SK-N-SH (cell line): ENCODE measurements around the gene RAD51B. TPM values are rescaled to one million over a fixed set of nuclear protein-coding genes. Genes with fewer than 3 reads are reported as not detected.
A peak's percentile ranks its signal among the peaks of the same experiment; 100 is the strongest.

Experiments used
- CTCF ChIA-PET: fragments of 300-600, 350-600 bp; formaldehyde crosslinking; extraction: SDS; loops from one replicate; lab custom pipeline; 2021; lab: Yijun Ruan, JAX
- POLR2A ChIA-PET: fragments of 350-600 bp; sonication (Branson Sonifier 250); formaldehyde crosslinking; extraction: SDS; loops from one replicate; lab custom pipeline; 2020; ENCODE audit warnings: antibody characterized with exemption, inconsistent platforms; lab: Yijun Ruan, JAX
- DNase-seq: peaks from one replicate; pipeline ENCODE4 v3.0.0; 2012
- H2AFZ ChIP-seq: fragments of 200-600 bp; sonication (generic); 2 replicates; pipeline ENCODE4 v1.8.1; 2016; ENCODE audit warnings: antibody characterized with exemption, mild to moderate bottlenecking, low read depth
- H3F3A ChIP-seq: fragments of 200-600 bp; sonication (generic); replicated peaks from 2 replicates; pipeline ENCODE3; 2016; ENCODE audit warnings: antibody characterized with exemption, mild to moderate bottlenecking; ENCODE audit not compliant: insufficient read depth
- H3K27ac ChIP-seq, 2 experiments: fragments of 200-500 bp in 1 of 2; fragments of 200-600 bp in 1 of 2; sonication (Bioruptor generic) in 1 of 2; sonication (generic), shearing (Covaris generic) in 1 of 2; 2 replicates each; pipeline versions ENCODE4 v1.5.1 to v1.6.1; 2014 to 2016; ENCODE audit warnings: low read depth in 2 of 2, inconsistent platforms in 1 of 2, low read length in 1 of 2, mild to moderate bottlenecking in 1 of 2, mixed read lengths in 1 of 2
- H3K27me3 ChIP-seq: fragments of 200-600 bp; sonication (generic), shearing (Covaris generic); 2 replicates; pipeline ENCODE4 v1.6.1; 2016; ENCODE audit warnings: mixed run types; ENCODE audit not compliant: insufficient read depth
- H3K36me3 ChIP-seq, 2 experiments: fragments of 200-500 bp in 1 of 2; fragments of 200-600 bp in 1 of 2; sonication (Bioruptor generic) in 1 of 2; sonication (generic) in 1 of 2; replicated peaks in 1 of 2; 2 replicates each; pipeline versions ENCODE3 to v1.5.1; 2014 to 2016; ENCODE audit warnings: low read length in 1 of 2, mild to moderate bottlenecking in 1 of 2; ENCODE audit not compliant: insufficient read depth in 2 of 2, control insufficient read depth in 1 of 2
- H3K4me1 ChIP-seq, 2 experiments: fragments of 200-500 bp in 1 of 2; fragments of 200-600 bp in 1 of 2; sonication (Bioruptor generic) in 1 of 2; sonication (generic), shearing (Covaris generic) in 1 of 2; 2 replicates each; pipeline versions ENCODE4 v1.5.1 to v1.6.1; 2014 to 2016; ENCODE audit warnings: low read depth in 1 of 2, low read length in 1 of 2, mixed run types in 1 of 2; ENCODE audit not compliant: insufficient read depth in 2 of 2, control insufficient read depth in 1 of 2
- H3K4me2 ChIP-seq: fragments of 200-600 bp; sonication (generic), shearing (Covaris generic); 2 replicates; pipeline ENCODE4 v1.6.1; 2017; ENCODE audit warnings: mixed run types
- H3K4me3 ChIP-seq, 2 experiments: fragments of 200-500 bp in 1 of 2; fragments of 200-600 bp in 1 of 2; sonication (Bioruptor generic) in 1 of 2; sonication (generic), shearing (Covaris generic) in 1 of 2; 2 replicates each; pipeline versions ENCODE4 v1.5.1 to v1.8.1; 2014 to 2016; ENCODE audit warnings: low read depth in 2 of 2, inconsistent platforms in 1 of 2, low read length in 1 of 2, mild to moderate bottlenecking in 1 of 2, mixed read lengths in 1 of 2, moderate library complexity in 1 of 2
- H3K79me2 ChIP-seq: fragments of 200-600 bp; sonication (generic); 2 replicates; pipeline ENCODE4 v1.8.1; 2017; ENCODE audit warnings: mild to moderate bottlenecking; ENCODE audit not compliant: insufficient read depth
- H3K9ac ChIP-seq: fragments of 200-600 bp; sonication (generic); 2 replicates; pipeline ENCODE4 v1.6.1; 2017; ENCODE audit warnings: mixed run types
- H3K9me2 ChIP-seq: fragments of 200-600 bp; sonication (generic); 2 replicates; pipeline ENCODE4 v1.6.1; 2017; ENCODE audit warnings: mixed run types
- H3K9me3 ChIP-seq: fragments of 200-600 bp; sonication (generic); 2 replicates; pipeline ENCODE4 v1.6.1; 2017; ENCODE audit warnings: mixed run types, mild to moderate bottlenecking, moderate library complexity
- H4K20me1 ChIP-seq: fragments of 200-600 bp; sonication (generic); 2 replicates; pipeline ENCODE4 v1.6.1; 2017; ENCODE audit warnings: mild to moderate bottlenecking, mixed run types; ENCODE audit not compliant: insufficient read depth
- EP300 ChIP-seq, 2 experiments: IDR thresholded peaks; 2 replicates each; pipeline versions ENCODE4 v1.4.0 to v1.6.1; 2012; ENCODE audit warnings: borderline replicate concordance in 1 of 2, low read depth in 1 of 2, low read length in 1 of 2
- GABPA ChIP-seq: IDR thresholded peaks from 2 replicates; pipeline ENCODE4 v1.4.0; 2012; ENCODE audit warnings: low read depth, mild to moderate bottlenecking
- MEF2A ChIP-seq: IDR thresholded peaks from 2 replicates; pipeline ENCODE4 v1.4.0; 2012; ENCODE audit warnings: low read depth, borderline replicate concordance
- MXI1 ChIP-seq: IDR thresholded peaks from 2 replicates; pipeline ENCODE4 v1.6.1; 2012; ENCODE audit warnings: mild to moderate bottlenecking, low read depth, low read length, improper control_type of control experiment
- NRF1 ChIP-seq: IDR thresholded peaks from 2 replicates; pipeline ENCODE4 v1.6.1; 2012; ENCODE audit warnings: low read depth, mild to moderate bottlenecking, low read length
- POLR2AphosphoS5 ChIP-seq: IDR thresholded peaks from 2 replicates; pipeline ENCODE4 v1.6.1; 2012; ENCODE audit warnings: low read depth, low read length
- RAD21 ChIP-seq: IDR thresholded peaks from 2 replicates; pipeline ENCODE4 v1.6.1; 2012; ENCODE audit warnings: mild to moderate bottlenecking, low read length
- RFX5 ChIP-seq: IDR thresholded peaks from 2 replicates; pipeline ENCODE4 v1.6.1; 2012; ENCODE audit warnings: mild to moderate bottlenecking, improper control_type of control experiment, low read length
- SIN3A ChIP-seq: IDR thresholded peaks from 2 replicates; pipeline ENCODE4 v1.6.1; 2012; ENCODE audit warnings: low read depth, mild to moderate bottlenecking, low read length, moderate library complexity, borderline replicate concordance
- TAF1 ChIP-seq: IDR thresholded peaks from 2 replicates; pipeline ENCODE4 v1.6.1; 2012; ENCODE audit warnings: low read depth, mild to moderate bottlenecking, low read length, moderate library complexity, borderline replicate concordance
- TCF12 ChIP-seq: IDR thresholded peaks from 2 replicates; pipeline ENCODE4 v1.4.0; 2012
- TEAD4 ChIP-seq: IDR thresholded peaks from 2 replicates; pipeline ENCODE4 v1.4.0; 2012; ENCODE audit warnings: mild to moderate bottlenecking, borderline replicate concordance; ENCODE audit not compliant: insufficient read depth
- YY1 ChIP-seq: IDR thresholded peaks from 2 replicates; pipeline ENCODE4 v1.4.0; 2012; ENCODE audit warnings: low read depth, mild to moderate bottlenecking
- WGBS: methylation state at CpG from one replicate; pipeline ENCODE4 v1.1.6; 2017; ENCODE audit warnings: low lambda C conversion rate; 5-methylcytosine and 5-hydroxymethylcytosine counted together
- polyA plus RNA-seq, 3 experiments: library from polyadenylated mRNA; depleted of rRNA; stranded (reverse); fragments of >200 nt; gene quantifications; 2 replicates each; pipeline ENCODE4 v1.2.3, GENCODE V29; 2012
- TF ChIP-seq, protein P1 (sequence below): fragments of 200-600 bp; sonication (generic); IDR thresholded peaks from 2 replicates; pipeline ENCODE4 v1.6.1; 2017; ENCODE audit warnings: antibody characterized with exemption, mild to moderate bottlenecking, moderate library complexity
- TF ChIP-seq, protein P2 (sequence below): fragments of 150-350 bp; IDR thresholded peaks from 2 replicates; pipeline ENCODE4 v1.6.1; 2016; ENCODE audit warnings: mild to moderate bottlenecking, low read depth, low read length
- TF ChIP-seq, protein P3 (sequence below): fragments of 150-350 bp; IDR thresholded peaks from 2 replicates; pipeline ENCODE4 v1.6.1; 2017; ENCODE audit warnings: antibody characterized with exemption, low read length, low read depth, borderline replicate concordance
- TF ChIP-seq, protein P4 (sequence below): IDR thresholded peaks from 2 replicates; pipeline ENCODE4 v1.6.1; 2012; ENCODE audit warnings: mild to moderate bottlenecking, low read depth, low read length, moderate library complexity
- TF ChIP-seq, protein P5 (sequence below): IDR thresholded peaks from 2 replicates; pipeline ENCODE4; 2012

RAD51B gene
- polyA plus RNA-seq, 1 of the 3 experiments (the other 2 are of a cell fraction) = 6.0 TPM

DNA sequence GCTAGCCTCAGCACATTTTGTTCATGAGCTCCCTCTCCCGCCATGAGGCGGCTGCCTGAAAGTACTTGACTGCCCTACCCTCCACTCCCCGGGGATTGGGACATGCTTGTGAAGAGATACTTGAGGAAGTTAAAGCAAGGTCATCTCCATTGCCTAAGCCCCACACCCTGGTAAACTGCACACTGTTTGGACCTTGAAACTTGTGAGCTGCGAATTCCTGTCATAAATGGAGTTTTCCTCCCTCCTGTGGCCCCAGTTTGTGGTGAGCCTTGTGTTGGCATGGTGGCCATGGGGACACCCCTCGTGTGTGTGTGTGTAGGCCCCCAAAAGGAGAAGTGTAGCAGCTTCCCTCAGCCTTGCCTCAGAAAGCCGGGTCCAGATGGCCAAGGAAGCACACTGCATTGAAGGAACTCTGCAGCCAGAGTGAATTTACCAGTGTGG, 577.8 kb downstream of the RAD51B start:
- H3K4me3 ChIP-seq = no peak overlapping the region
- peak overlapping the region; percentile 2 to 77; a peak in 3 of 4 replicates for H3K27ac ChIP-seq
- no peaks in the 10 kb centered on the region for H3K9me3 ChIP-seq
- WGBS = 88% methylated on average over 6 of the region's 6 CpGs
- TF ChIP-seq YY1 (no peak), TCF12 (no peak), MEF2A (no peak), TEAD4 (no peak), POLR2AphosphoS5 (no peak), RAD21 (no peak)
- TF ChIP-seq, protein P1, sequence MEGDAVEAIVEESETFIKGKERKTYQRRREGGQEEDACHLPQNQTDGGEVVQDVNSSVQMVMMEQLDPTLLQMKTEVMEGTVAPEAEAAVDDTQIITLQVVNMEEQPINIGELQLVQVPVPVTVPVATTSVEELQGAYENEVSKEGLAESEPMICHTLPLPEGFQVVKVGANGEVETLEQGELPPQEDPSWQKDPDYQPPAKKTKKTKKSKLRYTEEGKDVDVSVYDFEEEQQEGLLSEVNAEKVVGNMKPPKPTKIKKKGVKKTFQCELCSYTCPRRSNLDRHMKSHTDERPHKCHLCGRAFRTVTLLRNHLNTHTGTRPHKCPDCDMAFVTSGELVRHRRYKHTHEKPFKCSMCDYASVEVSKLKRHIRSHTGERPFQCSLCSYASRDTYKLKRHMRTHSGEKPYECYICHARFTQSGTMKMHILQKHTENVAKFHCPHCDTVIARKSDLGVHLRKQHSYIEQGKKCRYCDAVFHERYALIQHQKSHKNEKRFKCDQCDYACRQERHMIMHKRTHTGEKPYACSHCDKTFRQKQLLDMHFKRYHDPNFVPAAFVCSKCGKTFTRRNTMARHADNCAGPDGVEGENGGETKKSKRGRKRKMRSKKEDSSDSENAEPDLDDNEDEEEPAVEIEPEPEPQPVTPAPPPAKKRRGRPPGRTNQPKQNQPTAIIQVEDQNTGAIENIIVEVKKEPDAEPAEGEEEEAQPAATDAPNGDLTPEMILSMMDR = no peak
- TF ChIP-seq, all 33 proteins: peak for 0
- Histone ChIP-seq H3K9me2 (no peaks in the 10 kb centered on the region), H3F3A (no peaks in the 10 kb centered on the region), H3K4me2 (peak overlapping the region; percentile 2; the same call in 1 of the 2 replicates), H2AFZ (peak overlapping the region; percentile 26; the same call in 1 of the 2 replicates), H3K4me1 (peaks cover 12 to 29% of the 10 kb centered on the region in 2 experiments), H3K36me3 (no peaks in the 10 kb centered on the region), H3K27me3 (no peaks in the 10 kb centered on the region), H4K20me1 (no peaks in the 10 kb centered on the region), H3K9ac (no peak overlapping the region), H3K79me2 (no peaks in the 10 kb centered on the region)
- DNase-seq = no peak
- ChIA-PET POLR2A (no interaction called here), CTCF (interaction anchor here (0.9 to 1.4 kb wide), 2 partner anchors 270 to 392 kb away, joined by 3 to 4 read pairs; no protein-coding TSS in a partner anchor)

DNA sequence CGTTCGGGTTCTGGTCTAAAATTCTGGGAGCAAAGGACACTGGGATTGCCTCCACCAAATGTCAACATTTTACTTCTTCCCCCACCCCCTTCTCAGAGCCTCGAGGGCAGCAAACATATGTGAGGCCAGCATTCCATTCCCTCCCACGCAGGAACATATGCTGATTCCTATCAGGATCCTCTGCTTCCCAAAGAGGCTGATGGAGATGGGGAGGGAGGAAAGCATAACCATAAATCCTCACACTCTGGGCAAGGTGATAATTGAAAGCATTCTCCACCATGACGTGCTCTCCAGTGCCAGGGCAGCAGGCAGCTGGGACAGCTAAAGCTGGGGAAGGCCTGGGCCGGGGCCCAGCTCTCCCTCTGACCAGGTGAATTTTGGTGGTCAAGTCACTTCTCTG, 578.2 kb downstream of the RAD51B start:
- CTCF ChIA-PET = interaction anchor here (0.9 to 2.1 kb wide), 3 partner anchors 269 to 419 kb away, joined by 3 to 4 read pairs (median 4); no protein-coding TSS in a partner anchor
- DNase-seq = peak; percentile 73
- Histone ChIP-seq H3K9ac (no peak overlapping the region), H3K4me3 (no peak overlapping the region), H3K36me3 (no peaks in the 10 kb centered on the region), H3K9me2 (no peaks in the 10 kb centered on the region), H3K4me1 (peaks cover 12 to 29% of the 10 kb centered on the region in 2 experiments), H3F3A (no peaks in the 10 kb centered on the region), H3K79me2 (no peaks in the 10 kb centered on the region), H3K27ac (peak overlapping the region; percentile 26 to 77; a peak in 3 of 4 replicates), H3K27me3 (no peaks in the 10 kb centered on the region), H3K9me3 (no peaks in the 10 kb centered on the region), H4K20me1 (no peaks in the 10 kb centered on the region), H2AFZ (peak overlapping the region; percentile 26; the same call in 1 of the 2 replicates), H3K4me2 (peak overlapping the region; percentile 2; the same call in 1 of the 2 replicates)
- WGBS = 38% methylated on average over 5 of the region's 6 CpGs
- POLR2A ChIA-PET = no interaction called here
- TF ChIP-seq MXI1 (no peak; the same call in 1 of the 2 replicates), SIN3A (0 out of 2 replicates have a peak, but pooled peaks have one; percentile 32), TAF1 (no peak), RFX5 (no peak), EP300 (IDR thresholded peaks at IDR 0.05; ENCODE audit: borderline replicate concordance in 1 of 2, low read depth in 1 of 2, low read length in 1 of 2) (peak; percentile 56 to 89; a peak in 3 of 4 replicates), YY1 (no peak), TCF12 (peak; percentile 92), NRF1 (no peak), GABPA (no peak)
- TF ChIP-seq, protein P2, sequence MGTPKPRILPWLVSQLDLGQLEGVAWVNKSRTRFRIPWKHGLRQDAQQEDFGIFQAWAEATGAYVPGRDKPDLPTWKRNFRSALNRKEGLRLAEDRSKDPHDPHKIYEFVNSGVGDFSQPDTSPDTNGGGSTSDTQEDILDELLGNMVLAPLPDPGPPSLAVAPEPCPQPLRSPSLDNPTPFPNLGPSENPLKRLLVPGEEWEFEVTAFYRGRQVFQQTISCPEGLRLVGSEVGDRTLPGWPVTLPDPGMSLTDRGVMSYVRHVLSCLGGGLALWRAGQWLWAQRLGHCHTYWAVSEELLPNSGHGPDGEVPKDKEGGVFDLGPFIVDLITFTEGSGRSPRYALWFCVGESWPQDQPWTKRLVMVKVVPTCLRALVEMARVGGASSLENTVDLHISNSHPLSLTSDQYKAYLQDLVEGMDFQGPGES = 0 out of 2 replicates have a peak, but pooled peaks have one; percentile 8
- TF ChIP-seq, protein P3, sequence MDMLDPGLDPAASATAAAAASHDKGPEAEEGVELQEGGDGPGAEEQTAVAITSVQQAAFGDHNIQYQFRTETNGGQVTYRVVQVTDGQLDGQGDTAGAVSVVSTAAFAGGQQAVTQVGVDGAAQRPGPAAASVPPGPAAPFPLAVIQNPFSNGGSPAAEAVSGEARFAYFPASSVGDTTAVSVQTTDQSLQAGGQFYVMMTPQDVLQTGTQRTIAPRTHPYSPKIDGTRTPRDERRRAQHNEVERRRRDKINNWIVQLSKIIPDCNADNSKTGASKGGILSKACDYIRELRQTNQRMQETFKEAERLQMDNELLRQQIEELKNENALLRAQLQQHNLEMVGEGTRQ = no peak
- TF ChIP-seq, protein P4, sequence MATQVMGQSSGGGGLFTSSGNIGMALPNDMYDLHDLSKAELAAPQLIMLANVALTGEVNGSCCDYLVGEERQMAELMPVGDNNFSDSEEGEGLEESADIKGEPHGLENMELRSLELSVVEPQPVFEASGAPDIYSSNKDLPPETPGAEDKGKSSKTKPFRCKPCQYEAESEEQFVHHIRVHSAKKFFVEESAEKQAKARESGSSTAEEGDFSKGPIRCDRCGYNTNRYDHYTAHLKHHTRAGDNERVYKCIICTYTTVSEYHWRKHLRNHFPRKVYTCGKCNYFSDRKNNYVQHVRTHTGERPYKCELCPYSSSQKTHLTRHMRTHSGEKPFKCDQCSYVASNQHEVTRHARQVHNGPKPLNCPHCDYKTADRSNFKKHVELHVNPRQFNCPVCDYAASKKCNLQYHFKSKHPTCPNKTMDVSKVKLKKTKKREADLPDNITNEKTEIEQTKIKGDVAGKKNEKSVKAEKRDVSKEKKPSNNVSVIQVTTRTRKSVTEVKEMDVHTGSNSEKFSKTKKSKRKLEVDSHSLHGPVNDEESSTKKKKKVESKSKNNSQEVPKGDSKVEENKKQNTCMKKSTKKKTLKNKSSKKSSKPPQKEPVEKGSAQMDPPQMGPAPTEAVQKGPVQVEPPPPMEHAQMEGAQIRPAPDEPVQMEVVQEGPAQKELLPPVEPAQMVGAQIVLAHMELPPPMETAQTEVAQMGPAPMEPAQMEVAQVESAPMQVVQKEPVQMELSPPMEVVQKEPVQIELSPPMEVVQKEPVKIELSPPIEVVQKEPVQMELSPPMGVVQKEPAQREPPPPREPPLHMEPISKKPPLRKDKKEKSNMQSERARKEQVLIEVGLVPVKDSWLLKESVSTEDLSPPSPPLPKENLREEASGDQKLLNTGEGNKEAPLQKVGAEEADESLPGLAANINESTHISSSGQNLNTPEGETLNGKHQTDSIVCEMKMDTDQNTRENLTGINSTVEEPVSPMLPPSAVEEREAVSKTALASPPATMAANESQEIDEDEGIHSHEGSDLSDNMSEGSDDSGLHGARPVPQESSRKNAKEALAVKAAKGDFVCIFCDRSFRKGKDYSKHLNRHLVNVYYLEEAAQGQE = no peak
- TF ChIP-seq, protein P5, sequence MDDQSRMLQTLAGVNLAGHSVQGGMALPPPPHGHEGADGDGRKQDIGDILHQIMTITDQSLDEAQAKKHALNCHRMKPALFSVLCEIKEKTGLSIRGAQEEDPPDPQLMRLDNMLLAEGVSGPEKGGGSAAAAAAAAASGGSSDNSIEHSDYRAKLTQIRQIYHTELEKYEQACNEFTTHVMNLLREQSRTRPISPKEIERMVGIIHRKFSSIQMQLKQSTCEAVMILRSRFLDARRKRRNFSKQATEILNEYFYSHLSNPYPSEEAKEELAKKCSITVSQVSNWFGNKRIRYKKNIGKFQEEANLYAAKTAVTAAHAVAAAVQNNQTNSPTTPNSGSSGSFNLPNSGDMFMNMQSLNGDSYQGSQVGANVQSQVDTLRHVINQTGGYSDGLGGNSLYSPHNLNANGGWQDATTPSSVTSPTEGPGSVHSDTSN = peak; percentile 79
